ENCODE results near the gene NDUFS6.
"Not testable (repeated sequence)": the region's sequence is repeated elsewhere in the genome, so short reads cannot be mapped to it uniquely, and the experiment has no call there.

The NDUFS6 gene

GRCh38 chr5:1831257-1831656 is 30.1 kb downstream of the NDUFS6 start:
- no peak for DNase-seq (ENCODE audit: low read depth in 2 of 3, low spot score in 1 of 3)

- DNase-seq (ENCODE audit: low read depth in 2 of 3, low spot score in 1 of 3), result no peak
Measured at GRCh38 chr5:1831677-1832313, 30.6 kb downstream of the NDUFS6 start.

- no peak for DNase-seq (ENCODE audit: low read depth in 2 of 3, low spot score in 1 of 3)
Measured at GRCh38 chr5:1832511-1833250, 31.5 kb downstream of the NDUFS6 start.

GRCh38 chr5:1833264-1834021 is 32.2 kb downstream of the NDUFS6 start:
- no peak for DNase-seq (ENCODE audit: low read depth in 2 of 3, low spot score in 1 of 3)

- DNase-seq (ENCODE audit: low read depth in 2 of 3, low spot score in 1 of 3), result no peak
Measured at GRCh38 chr5:1834022-1834551, 32.9 kb downstream of the NDUFS6 start.

GRCh38 chr5:1834721-1835429 is 33.7 kb downstream of the NDUFS6 start:
- no peak for DNase-seq (ENCODE audit: low read depth in 2 of 3, low spot score in 1 of 3)

- DNase-seq (ENCODE audit: low read depth in 2 of 3, low spot score in 1 of 3), result no peak
Measured at GRCh38 chr5:1835431-1835830, 34.2 kb downstream of the NDUFS6 start.

GRCh38 chr5:1836176-1836890 is 35.1 kb downstream of the NDUFS6 start:
- DNase-seq (ENCODE audit: low read depth in 2 of 3, low spot score in 1 of 3), result no peak

- no peak for DNase-seq (ENCODE audit: low read depth in 2 of 3, low spot score in 1 of 3)
Measured at GRCh38 chr5:1836891-1837880, 36.0 kb downstream of the NDUFS6 start.

- no peak for DNase-seq (ENCODE audit: low read depth in 2 of 3, low spot score in 1 of 3)
Measured at GRCh38 chr5:1838013-1838412, 36.8 kb downstream of the NDUFS6 start.

- no peak for DNase-seq (ENCODE audit: low read depth in 2 of 3, low spot score in 1 of 3)
Measured at GRCh38 chr5:1840071-1840547, 38.9 kb downstream of the NDUFS6 start.

GRCh38 chr5:1840741-1841521 is 39.7 kb downstream of the NDUFS6 start:
- DNase-seq (ENCODE audit: low read depth in 2 of 3, low spot score in 1 of 3), result no peak

- no peak for DNase-seq (ENCODE audit: low read depth in 2 of 3, low spot score in 1 of 3)
Measured at GRCh38 chr5:1842004-1842819, 41.0 kb downstream of the NDUFS6 start.

- DNase-seq (ENCODE audit: low read depth in 2 of 3, low spot score in 1 of 3), result not testable (repeated sequence)
Measured at GRCh38 chr5:1843761-1844160, 42.6 kb downstream of the NDUFS6 start.

- no peak for DNase-seq (ENCODE audit: low read depth in 2 of 3, low spot score in 1 of 3)
Measured at GRCh38 chr5:1844708-1845436, 43.7 kb downstream of the NDUFS6 start.

GRCh38 chr5:1845696-1846095 is 44.5 kb downstream of the NDUFS6 start:
- DNase-seq (ENCODE audit: low read depth in 2 of 3, low spot score in 1 of 3), result no peak

GRCh38 chr5:1846583-1846982 is 45.4 kb downstream of the NDUFS6 start:
- DNase-seq (ENCODE audit: low read depth in 2 of 3, low spot score in 1 of 3), result no peak

All from stimulated activated CD4-positive, alpha-beta T cell treated with anti-CD3 and anti-CD28 coated beads, Interleukin-12 subunit alpha, Interleukin-12 subunit beta, amount 100 ng/mL, for 48 hours (primary cell).